Esophagus squamous epithelium (tissue), 5 donors: ENCODE measurements around the gene DHRS1. TPM values are rescaled to one million over a fixed set of nuclear protein-coding genes. Genes with fewer than 3 reads are reported as not detected.
A peak's percentile ranks its signal among the peaks of the same experiment; 100 is the strongest.

Experiments
- DNase-seq: peaks from one replicate; lab custom pipeline; 2025; lab: John Stamatoyannopoulos, UW
- H3K27ac ChIP-seq, 4 donors: fragments of 200-600 bp; sonication (generic); one replicate each; pipeline ENCODE4 v1.5.1; 2016 to 2019; ENCODE audit warnings: mild to moderate bottlenecking in 1 of 4
- H3K27me3 ChIP-seq, 4 donors: fragments of 200-600 bp; sonication (generic); 1 replicate in 3 of 4; 2 replicates in 1 of 4; pipeline versions ENCODE4 v1.5.1 to v1.6.0; 2017 to 2021; ENCODE audit warnings: antibody characterized with exemption in 1 of 4
- H3K36me3 ChIP-seq, 3 donors: fragments of 200-600 bp; sonication (generic); one replicate each; pipeline ENCODE4 v1.5.1; 2016 to 2019
- H3K4me1 ChIP-seq, 3 donors: fragments of 200-600 bp; sonication (generic); one replicate each; pipeline ENCODE4 v1.5.1; 2017 to 2019
- H3K4me3 ChIP-seq, 4 donors: fragments of 200-600 bp; sonication (generic); 1 replicate in 3 of 4; 2 replicates in 1 of 4; pipeline ENCODE4 v1.5.1; 2016 to 2019; ENCODE audit warnings: mild to moderate bottlenecking in 2 of 4, moderate library complexity in 1 of 4
- H3K9me3 ChIP-seq, 3 donors: fragments of 200-600 bp; sonication (generic); one replicate each; pipeline ENCODE4 v1.5.1; 2016 to 2019
- POLR2A ChIP-seq, 4 donors: fragments of 450-650 bp; IDR thresholded peaks; one replicate each; pipeline ENCODE4 v1.6.1; 2017; ENCODE audit warnings: antibody characterized with exemption in 4 of 4, mild to moderate bottlenecking in 4 of 4, moderate library complexity in 3 of 4
- WGBS, 2 donors: methylation state at CpG; one replicate each; pipeline ENCODE4 v1.1.5; 2018; 5-methylcytosine and 5-hydroxymethylcytosine counted together
- intact Hi-C: fragments of 100-400 bp; cut with DNase I; formaldehyde crosslinking; loops from one replicate; pipeline ENCODE4 v1.15.0; 2022
- total RNA-seq, 4 donors: library from RNA; depleted of rRNA; stranded (reverse); fragments of >200 nt; gene quantifications; one replicate each; pipeline ENCODE4 v1.1.0, GENCODE V29; 2016
- TF ChIP-seq, protein P1 (sequence below), 6 experiments: fragments of 450-650 bp in 4 of 6; fragments of 200-600 bp in 2 of 6; sonication (generic) in 2 of 6; IDR thresholded peaks; one replicate each; pipeline ENCODE4 v1.5.1; 2016 to 2019; ENCODE audit warnings: antibody characterized with exemption in 6 of 6, mild to moderate bottlenecking in 4 of 6, moderate library complexity in 4 of 6
- donor health status: DM: yes; HTN: yes; CAD: no.

Gene DHRS1
- total RNA-seq, 4 donors from 2014 or later, result 81.6 to 164 (median 101) TPM

GRCh38 chr14:24259282-24260025 is 40.1 kb downstream of the DHRS1 start:
- Histone ChIP-seq H3K4me1 (peaks cover 9 to 58% (median 32%) of the 10 kb centered on the region in 3 donors), H3K27me3 (no peaks in the 10 kb centered on the region), H3K36me3 (peaks cover 0 to 78% (median 17%) of the 10 kb centered on the region in 3 donors), H3K9me3 (no peaks in the 10 kb centered on the region), H3K27ac (peak overlapping the region; percentile 81 to 89 (median 87)), H3K4me3 (peak overlapping the region; percentile 36 to 57 (median 48))
- DNase-seq, result no peak
- WGBS, 2 donors, result 73 to 76% methylated on average over 7 to 14 of the region's 16 CpGs
- no peak for TF ChIP-seq POLR2A (IDR thresholded peaks at IDR 0.05)
- TF ChIP-seq, protein P1, sequence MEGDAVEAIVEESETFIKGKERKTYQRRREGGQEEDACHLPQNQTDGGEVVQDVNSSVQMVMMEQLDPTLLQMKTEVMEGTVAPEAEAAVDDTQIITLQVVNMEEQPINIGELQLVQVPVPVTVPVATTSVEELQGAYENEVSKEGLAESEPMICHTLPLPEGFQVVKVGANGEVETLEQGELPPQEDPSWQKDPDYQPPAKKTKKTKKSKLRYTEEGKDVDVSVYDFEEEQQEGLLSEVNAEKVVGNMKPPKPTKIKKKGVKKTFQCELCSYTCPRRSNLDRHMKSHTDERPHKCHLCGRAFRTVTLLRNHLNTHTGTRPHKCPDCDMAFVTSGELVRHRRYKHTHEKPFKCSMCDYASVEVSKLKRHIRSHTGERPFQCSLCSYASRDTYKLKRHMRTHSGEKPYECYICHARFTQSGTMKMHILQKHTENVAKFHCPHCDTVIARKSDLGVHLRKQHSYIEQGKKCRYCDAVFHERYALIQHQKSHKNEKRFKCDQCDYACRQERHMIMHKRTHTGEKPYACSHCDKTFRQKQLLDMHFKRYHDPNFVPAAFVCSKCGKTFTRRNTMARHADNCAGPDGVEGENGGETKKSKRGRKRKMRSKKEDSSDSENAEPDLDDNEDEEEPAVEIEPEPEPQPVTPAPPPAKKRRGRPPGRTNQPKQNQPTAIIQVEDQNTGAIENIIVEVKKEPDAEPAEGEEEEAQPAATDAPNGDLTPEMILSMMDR (IDR thresholded peaks at IDR 0.05), result no peak
- intact Hi-C loops, result no loop called here

- Histone ChIP-seq H3K4me3 (peak overlapping the region; percentile 36 to 57 (median 48)), H3K9me3 (no peaks in the 10 kb centered on the region), H3K4me1 (peaks cover 9 to 51% (median 27%) of the 10 kb centered on the region in 3 donors), H3K36me3 (peaks cover 0 to 85% (median 24%) of the 10 kb centered on the region in 3 donors), H3K27me3 (no peaks in the 10 kb centered on the region), H3K27ac (peak overlapping the region; percentile 73 to 89 (median 84))
- TF ChIP-seq POLR2A (IDR thresholded peaks at IDR 0.05), result no peak
- TF ChIP-seq, protein P1 (IDR thresholded peaks at IDR 0.05), result no peak
- intact Hi-C loops, result no loop called here
- no peak for DNase-seq
- 71 to 90% methylated on average over 7 to 16 of the region's 18 CpGs for WGBS, 2 donors
Observed at GRCh38 chr14:24258548-24259265, 40.9 kb downstream of the DHRS1 start.

DNA sequence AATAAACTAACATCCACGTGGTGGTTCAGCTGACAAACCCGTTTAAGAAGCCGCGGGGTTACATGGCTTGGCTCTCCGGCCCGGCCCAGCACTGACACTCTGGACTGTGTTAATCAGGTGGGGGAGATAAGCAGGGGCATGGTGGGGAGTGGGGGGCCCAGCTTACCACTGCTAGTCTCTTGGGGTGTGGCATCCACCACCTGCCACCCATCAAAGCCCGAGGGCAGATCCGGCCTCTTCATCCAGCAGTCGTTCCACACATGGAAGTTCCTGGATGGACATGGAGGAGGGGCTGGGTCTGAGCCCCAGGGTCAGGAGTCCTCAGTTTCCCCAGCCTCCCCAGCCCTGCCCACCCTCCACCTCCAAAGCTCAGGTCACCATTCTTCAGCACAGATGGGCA is 41.5 kb downstream of the DHRS1 start:
- Histone ChIP-seq H3K9me3 (no peaks in the 10 kb centered on the region), H3K27me3 (no peaks in the 10 kb centered on the region), H3K36me3 (peaks cover 0 to 91% (median 24%) of the 10 kb centered on the region in 3 donors), H3K4me1 (peaks cover 9 to 45% (median 21%) of the 10 kb centered on the region in 3 donors), H3K4me3 (peak overlapping the region in 1 of 4 donors; percentile 51), H3K27ac (peak overlapping the region; percentile 73 to 89 (median 84))
- intact Hi-C loops, result no loop called here
- TF ChIP-seq POLR2A (IDR thresholded peaks at IDR 0.05), result no peak
- TF ChIP-seq, protein P1 (IDR thresholded peaks at IDR 0.05), result no peak
- WGBS, 2 donors, result 76 to 86% methylated on average over 6 of the region's 9 CpGs
- DNase-seq, result no peak

GRCh38 chr14:24256960-24257359 is 42.6 kb downstream of the DHRS1 start:
- Histone ChIP-seq H3K36me3 (peaks cover 7 to 99% (median 24%) of the 10 kb centered on the region in 3 donors), H3K27me3 (no peaks in the 10 kb centered on the region), H3K4me1 (peaks cover 9 to 38% (median 17%) of the 10 kb centered on the region in 3 donors), H3K9me3 (no peaks in the 10 kb centered on the region), H3K27ac (peak overlapping the region in 3 of 4 donors; percentile 5 to 23 (median 14)), H3K4me3 (no peak overlapping the region)
- intact Hi-C loops, result no loop called here
- no peak for DNase-seq
- WGBS, 2 donors, result 74 to 77% methylated on average over 3 to 4 of the region's 4 CpGs
- no peak for TF ChIP-seq POLR2A (IDR thresholded peaks at IDR 0.05)
- TF ChIP-seq, protein P1 (IDR thresholded peaks at IDR 0.05), result no peak
